NCI-H1436 treated with DMSO at 0.1 percent for 48 hours (cell line): ENCODE results near the gene MAGED2.
"Not testable (repeated sequence)": the region's sequence is repeated elsewhere in the genome, so short reads cannot be mapped to it uniquely, and the experiment has no call there.

Experiments used
- DNase-seq: peaks from one replicate; lab custom pipeline; 2025; lab: John Stamatoyannopoulos, UW

The MAGED2 gene

GRCh38 chrX:54807524-54808108, at the start of gene MAGED2:
MAGED2 (plus strand) TSS chrX:54807745; CDS start chrX:54809332, 1,587 bp downstream.
- DNase-seq = no peak

- DNase-seq = no peak
These were observed 49.2 kb upstream of the MAGED2 start for GRCh38 chrX:54758114-54759055.

GRCh38 chrX:54774391-54775094, 33.0 kb upstream of the MAGED2 start:
- DNase-seq = peak; percentile 46

- DNase-seq = no peak
These were observed 31.5 kb upstream of the MAGED2 start for GRCh38 chrX:54776061-54776460.

GRCh38 chrX:54776987-54777672, 30.4 kb upstream of the MAGED2 start:
- no peak for DNase-seq

- no peak for DNase-seq
These were observed 21.6 kb upstream of the MAGED2 start for GRCh38 chrX:54785901-54786300.

- no peak for DNase-seq
These were observed 20.6 kb upstream of the MAGED2 start for GRCh38 chrX:54786967-54787366.

GRCh38 chrX:54788446-54788845, 19.1 kb upstream of the MAGED2 start:
- DNase-seq = no peak

- not testable (repeated sequence) for DNase-seq
These were observed 18.1 kb upstream of the MAGED2 start for GRCh38 chrX:54789405-54789804.

- DNase-seq = no peak
These were observed 13.5 kb upstream of the MAGED2 start for GRCh38 chrX:54794028-54794427.

- no peak for DNase-seq
These were observed 12.8 kb upstream of the MAGED2 start for GRCh38 chrX:54794795-54795194.

GRCh38 chrX:54798137-54798536, 9.4 kb upstream of the MAGED2 start, which contains the start of gene ITIH6:
ITIH6 (minus strand) TSS chrX:54798255; CDS start chrX:54798210, 45 bp downstream.
- DNase-seq = no peak

- DNase-seq = no peak
These were observed 8.5 kb upstream of the MAGED2 start for GRCh38 chrX:54799046-54799445.

GRCh38 chrX:54808109-54808604, 612 bp downstream of the MAGED2 start:
- DNase-seq = peak; percentile 31

- peak; percentile 97 for DNase-seq
These were observed 1.3 kb downstream of the MAGED2 start for GRCh38 chrX:54808605-54809483.

- DNase-seq = no peak
These were observed 3.0 kb downstream of the MAGED2 start for GRCh38 chrX:54810532-54810931.

GRCh38 chrX:54811301-54811885, 3.8 kb downstream of the MAGED2 start:
- DNase-seq = no peak

GRCh38 chrX:54812306-54812705, 4.8 kb downstream of the MAGED2 start:
- DNase-seq = no peak

GRCh38 chrX:54817220-54817820, 9.8 kb downstream of the MAGED2 start:
- DNase-seq = no peak

GRCh38 chrX:54818221-54818620, 10.7 kb downstream of the MAGED2 start:
- DNase-seq = no peak
